HG02798 (cell line): ENCODE results near the gene SMIM13.
"Not testable (repeated sequence)": the region's sequence is repeated elsewhere in the genome, so short reads cannot be mapped to it uniquely, and the experiment has no call there.

Experiments used
- ATAC-seq: cut with Tn5 transposase; IDR thresholded peaks from one replicate; pipeline ENCODE4 v1.9.1; 2021; ENCODE audit warnings: mild to moderate bottlenecking; ENCODE audit not compliant: unreplicated experiment, poor library complexity

Gene SMIM13

DNA sequence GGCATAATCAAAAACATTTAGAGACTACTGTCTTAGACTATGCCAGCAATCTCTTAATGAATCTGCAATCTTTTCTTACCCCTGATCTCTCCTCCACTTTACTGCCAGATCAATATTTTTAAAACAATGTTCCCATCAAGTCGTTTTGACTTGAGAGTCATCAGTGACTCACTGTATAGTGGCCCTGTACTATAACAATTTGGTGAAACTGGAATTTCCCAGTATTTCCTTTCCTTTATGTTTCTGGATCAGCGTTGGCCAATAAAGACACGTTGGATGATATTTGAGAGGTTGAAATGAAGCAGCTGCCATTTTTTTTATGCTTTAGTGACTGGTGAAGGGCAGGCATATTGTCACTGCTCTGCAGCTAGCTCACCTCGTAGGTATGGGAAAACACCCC is 10.1 kb upstream of the SMIM13 start:
- ATAC-seq = no peak

- no peak for ATAC-seq
Measured at GRCh38 chr6:11083956-11084355, 9.7 kb upstream of the SMIM13 start.

DNA sequence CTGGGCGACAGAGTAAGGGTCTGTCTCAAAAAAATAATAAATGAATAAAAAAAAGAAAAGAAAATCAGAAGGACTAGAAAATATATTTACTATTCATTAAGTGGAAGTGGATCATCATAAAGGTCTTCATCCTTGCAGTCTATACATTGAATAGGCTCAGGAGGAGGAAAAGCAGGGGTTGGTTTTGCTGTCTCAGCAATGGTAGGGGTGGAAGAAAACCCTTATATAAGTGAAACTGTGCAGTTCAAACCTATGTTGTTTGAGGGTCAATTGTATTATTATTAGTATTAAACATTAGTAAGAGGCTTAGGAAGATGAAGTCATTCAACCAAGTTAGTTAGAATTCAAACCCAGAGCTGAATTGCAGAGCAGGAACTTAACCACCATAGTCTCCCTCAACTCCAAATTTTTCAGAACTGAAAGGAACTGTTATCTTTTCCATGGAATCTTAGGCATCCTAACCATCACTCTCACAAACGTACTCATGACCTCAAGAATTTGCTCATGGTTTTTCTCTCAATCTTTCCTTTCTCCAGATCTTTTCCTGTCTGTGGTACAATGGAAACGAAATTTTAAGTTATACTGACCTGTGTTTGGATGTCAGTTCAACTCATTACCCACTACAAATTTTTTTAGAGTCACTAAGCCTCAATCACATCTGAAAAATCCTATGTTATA is 7.7 kb upstream of the SMIM13 start:
- no peak for ATAC-seq

DNA sequence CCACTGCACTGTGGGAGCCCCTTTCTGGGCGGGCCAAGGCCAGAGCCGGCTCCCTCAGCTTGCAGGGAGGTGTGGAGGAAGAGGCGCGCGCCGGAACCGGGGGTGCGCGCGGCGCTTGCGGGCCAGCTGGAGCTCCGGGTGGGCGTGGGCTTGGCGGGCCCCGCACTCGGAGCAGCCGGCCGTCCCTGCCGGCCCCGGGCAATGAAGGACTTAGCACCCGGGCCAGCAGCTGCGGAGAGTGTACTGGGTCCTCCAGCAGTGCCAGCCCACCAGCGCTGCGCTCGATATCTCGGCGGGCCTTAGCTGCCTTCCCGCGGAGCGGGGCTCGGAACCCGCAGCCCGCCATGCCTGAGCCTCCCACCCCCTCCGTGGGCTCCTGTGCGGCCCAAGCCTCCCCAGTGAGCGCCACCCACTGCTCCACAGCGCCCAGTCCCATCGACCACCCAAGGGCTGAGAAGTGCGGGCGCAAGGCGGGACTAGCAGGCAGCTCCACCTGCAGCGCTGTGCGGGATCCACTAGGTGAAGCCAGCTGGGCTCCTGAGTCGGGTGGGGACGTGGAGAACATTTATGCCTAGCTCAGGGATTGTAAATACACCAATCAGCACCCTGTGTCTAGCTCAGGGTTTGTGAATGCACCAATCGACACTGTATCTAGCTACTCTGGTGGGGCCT is 6.4 kb upstream of the SMIM13 start:
- ATAC-seq = not testable (repeated sequence)

DNA sequence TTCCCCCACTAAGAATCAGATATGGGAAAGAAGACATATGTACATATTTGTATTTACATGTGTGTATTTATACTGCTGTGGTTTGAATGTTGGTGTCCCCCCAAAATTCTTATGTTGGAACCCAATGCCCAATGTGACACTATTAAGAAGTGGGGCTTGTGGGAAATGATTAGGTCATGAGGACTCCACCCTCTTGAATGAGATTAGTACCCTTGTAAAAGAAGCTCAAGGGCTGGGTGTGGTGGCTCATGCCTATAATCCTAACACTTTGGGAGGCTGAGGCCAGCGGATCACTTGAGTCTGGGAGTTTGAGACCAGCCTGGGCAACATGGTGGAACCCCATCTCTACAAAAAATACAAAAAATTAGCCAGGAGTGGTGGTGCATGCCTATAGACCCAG is 3.9 kb upstream of the SMIM13 start:
- no peak for ATAC-seq

DNA sequence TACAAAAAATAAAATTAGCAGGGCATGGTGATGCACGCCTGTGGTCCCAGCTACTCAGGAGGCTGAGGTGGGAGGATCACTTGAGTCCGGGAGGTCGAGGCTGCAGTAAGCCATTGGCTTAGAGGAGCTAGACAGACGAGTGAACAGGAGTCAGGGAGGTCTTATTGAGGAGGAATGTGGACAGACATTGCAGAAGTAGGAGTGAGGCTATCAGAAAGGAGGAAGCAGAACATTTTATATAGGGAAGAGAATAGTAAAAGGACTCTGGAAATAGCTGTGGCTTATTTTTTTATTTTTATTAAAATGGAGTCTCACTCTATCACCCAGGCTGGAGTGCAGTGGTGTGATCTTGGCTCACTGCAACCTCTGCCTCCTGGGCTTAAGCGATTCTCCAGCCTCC is 2.5 kb upstream of the SMIM13 start:
- not testable (repeated sequence) for ATAC-seq

DNA sequence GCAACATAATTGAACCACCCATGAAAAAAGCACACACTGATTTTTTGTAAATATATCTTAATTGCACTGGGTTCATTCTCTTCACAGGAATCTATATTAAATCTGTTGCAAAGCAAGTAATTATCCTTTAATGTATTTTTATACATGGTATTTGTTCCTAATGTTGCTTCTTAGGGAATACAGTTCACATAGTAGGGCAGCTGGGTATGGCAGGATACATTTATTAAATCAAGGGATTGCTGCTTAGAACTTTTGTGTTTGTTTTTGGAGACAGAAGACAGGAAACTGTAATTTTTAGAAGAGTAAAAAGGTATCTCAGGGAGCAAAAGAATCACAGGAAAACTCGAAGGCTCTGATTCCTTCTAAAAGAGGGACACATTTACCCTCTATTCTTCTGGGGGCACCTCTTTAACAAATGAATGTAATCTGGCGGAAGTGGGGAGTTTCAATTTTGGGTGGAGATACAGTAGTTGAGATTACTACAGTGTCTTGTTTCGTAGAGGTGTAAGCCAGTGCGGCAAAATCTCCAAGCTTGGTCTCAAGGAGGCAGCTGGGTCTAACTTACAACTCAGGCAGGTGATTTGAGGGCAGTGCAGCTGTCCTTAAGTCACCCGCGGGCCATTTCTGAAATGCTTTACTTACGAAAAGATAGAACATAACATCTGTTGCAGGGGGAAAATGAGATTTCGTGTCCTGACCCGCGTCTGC is 812 bp upstream of the SMIM13 start:
- ATAC-seq = peak; percentile 35

DNA sequence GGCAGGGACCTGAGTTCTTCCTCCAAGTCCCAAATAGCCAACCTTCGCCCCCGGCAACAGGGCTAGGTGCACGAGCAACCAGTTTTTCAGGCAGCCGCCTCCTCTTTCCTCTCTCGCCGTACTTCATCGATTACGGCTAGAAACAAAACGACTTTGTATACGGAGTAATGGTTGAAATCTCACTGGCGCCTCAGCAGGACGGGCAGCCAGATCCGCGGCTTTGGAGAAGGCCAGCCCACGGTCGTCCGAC is 333 bp upstream of the SMIM13 start:
- ATAC-seq = peak; percentile 21

GRCh38 chr6:11094411-11094851 is 797 bp downstream of the SMIM13 start:
- ATAC-seq = peak; percentile 39

- ATAC-seq = no peak
Measured at GRCh38 chr6:11094941-11095340, 1.3 kb downstream of the SMIM13 start.

GRCh38 chr6:11096109-11096508 is 2.5 kb downstream of the SMIM13 start:
- no peak for ATAC-seq

- ATAC-seq = no peak
Measured at GRCh38 chr6:11097476-11097875, 3.8 kb downstream of the SMIM13 start.

DNA sequence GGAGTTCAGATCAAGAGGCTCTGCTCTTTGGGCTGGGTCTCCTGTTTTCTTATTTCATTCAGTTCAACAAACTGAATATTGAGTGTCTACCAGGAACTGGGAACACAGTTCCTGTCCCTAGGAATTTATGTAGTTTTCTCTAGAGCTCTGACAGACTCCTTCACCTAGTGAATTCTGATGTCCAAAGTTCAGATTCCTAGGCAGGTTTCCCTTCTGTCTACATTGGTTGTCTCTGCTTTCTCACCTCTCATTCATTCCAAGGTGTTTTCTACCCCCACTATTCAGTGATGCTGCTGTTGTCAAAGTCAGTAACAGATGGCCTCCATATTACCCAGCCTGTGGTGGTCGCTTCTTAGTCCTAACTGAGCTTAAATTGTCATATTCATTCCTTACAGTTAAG is 4.4 kb downstream of the SMIM13 start:
- ATAC-seq = no peak

DNA sequence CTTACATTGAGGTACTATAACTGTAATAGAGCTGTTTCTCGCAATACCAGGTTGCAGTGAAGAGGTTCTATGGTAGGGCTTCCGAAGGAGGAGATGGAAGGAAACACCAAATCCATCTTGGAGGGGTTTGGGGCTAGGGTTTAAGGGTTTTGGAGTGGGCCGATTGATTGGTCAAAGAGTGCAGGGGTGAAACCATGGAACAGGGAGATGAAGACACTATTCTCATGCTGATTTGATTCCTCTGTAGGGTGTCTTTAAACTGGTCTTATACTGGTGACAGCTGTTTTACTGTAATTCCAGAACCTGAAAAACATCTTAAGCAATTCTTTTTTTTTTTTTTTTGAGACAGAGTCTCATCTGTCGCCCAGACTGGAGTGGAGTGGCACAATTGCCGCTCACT is 7.8 kb downstream of the SMIM13 start:
- ATAC-seq = no peak

DNA sequence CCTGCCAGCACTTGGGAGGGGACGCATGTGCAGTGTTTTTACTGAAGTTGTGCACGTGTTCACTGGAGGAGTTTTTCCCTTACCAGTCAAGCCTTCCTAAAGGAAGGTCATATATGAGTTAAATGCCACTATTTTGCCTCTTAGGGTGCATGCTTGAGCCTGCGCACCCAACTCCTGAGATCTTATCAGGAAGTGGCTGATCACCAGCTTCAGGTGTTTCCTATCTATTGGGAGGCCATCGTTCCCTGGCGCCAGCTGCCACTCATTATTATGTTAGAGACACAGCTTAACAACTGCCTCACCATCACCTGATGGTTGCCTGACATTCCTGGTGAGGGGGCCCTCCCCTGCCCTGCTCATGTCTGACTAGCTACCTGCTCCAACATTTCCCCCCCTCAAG is 9.4 kb downstream of the SMIM13 start:
- no peak for ATAC-seq

- ATAC-seq = no peak
Measured at GRCh38 chr6:11108726-11109125, 15.1 kb downstream of the SMIM13 start.

DNA sequence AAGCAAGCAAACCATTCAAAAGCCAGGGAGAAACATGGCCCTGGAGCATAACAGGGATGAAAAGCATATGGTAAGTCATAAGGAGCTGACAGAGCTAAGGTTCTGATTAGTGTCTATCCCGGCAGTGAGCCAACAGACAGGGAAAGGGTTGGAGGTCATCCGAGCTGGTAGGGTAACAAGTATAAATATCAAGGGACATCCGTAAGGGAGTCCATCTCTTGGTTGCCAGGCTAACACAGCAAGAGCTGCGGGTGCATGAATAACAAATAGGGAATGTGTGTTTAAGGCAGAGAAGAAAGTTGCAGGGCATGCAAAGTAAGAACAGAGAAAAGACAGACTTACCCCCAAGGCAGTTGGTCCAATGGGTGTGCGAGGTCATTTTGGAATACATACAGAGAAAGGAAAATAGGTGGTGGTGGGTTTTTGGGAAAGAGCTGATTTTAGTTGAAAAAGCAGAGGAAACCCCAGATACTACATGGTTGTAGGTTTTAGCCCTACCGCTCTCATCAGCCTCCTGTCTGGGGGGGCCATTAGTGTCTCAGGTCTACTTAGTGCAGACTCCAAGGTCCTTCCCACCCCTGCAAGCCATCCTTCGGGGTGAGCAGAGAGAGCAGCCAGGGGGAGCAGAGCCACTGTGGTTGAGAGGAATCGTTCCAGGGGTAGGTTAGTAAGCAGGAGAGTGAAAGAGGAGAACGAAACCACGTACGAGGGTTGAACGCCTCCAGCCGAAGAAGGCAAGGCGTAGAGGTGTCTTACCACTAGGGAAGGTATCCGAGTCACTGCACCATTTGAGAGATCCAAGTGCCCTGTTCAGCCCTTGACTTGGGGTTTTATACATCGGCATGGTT is 17.5 kb downstream of the SMIM13 start, which contains the start of gene ERVFRD-1:
TSS of gene ERVFRD-1 (minus strand) at position 805 of the 848 bp plus-strand sequence. CDS start 6,415 bp downstream, outside the sequence.
- ATAC-seq = no peak

- ATAC-seq = no peak
Measured at GRCh38 chr6:11111769-11112437, 18.3 kb downstream of the SMIM13 start.

- ATAC-seq = no peak
Measured at GRCh38 chr6:11113038-11113437, 19.4 kb downstream of the SMIM13 start.
